A549 (cell line): Measurements from ENCODE around the gene TCERG1L. TPM values are rescaled to one million over a fixed set of nuclear protein-coding genes. Genes with fewer than 3 reads are reported as not detected.
"Not testable (repeated sequence)": the region's sequence is repeated elsewhere in the genome, so short reads cannot be mapped to it uniquely, and the experiment has no call there.

Experiments used
- ATAC-seq, 2 experiments: fragments of 200-7000 bp in 1 of 2; fragments of >200 bp in 1 of 2; cut with Nextera tagmentation in 1 of 2; cut with Tn5 transposase in 1 of 2; 3 replicates each; pipeline versions ENCODE4 v1.8.0 to v1.9.1; 2018 to 2020; ENCODE audit warnings: mild to moderate bottlenecking in 1 of 2, moderate library complexity in 1 of 2
- CTCF ChIA-PET: fragments of 300-600 bp; sonication (Branson Sonifier 250); formaldehyde crosslinking; extraction: SDS; loops from one replicate; lab custom pipeline; 2021; ENCODE audit warnings: antibody characterized with exemption, inconsistent platforms; lab: Yijun Ruan, JAX
- POLR2A ChIA-PET: fragments of 350-600 bp; formaldehyde crosslinking; extraction: SDS; loops from one replicate; lab custom pipeline; 2021; ENCODE audit warnings: antibody characterized with exemption, inconsistent platforms; lab: Yijun Ruan, JAX
- DNase-seq, 2 experiments: peaks; one replicate each; pipeline versions ENCODE4 v3.0.0 to v3.0.0-alpha.2; 2011 to 2016; ENCODE audit warnings: low read depth in 1 of 2, low spot score in 1 of 2
- FAIRE-seq: peaks from 2 replicates; lab custom pipeline; 2011; peaks lifted over from hg19 to GRCh38; lab: Jason Lieb, UNC
- H3K27ac ChIP-seq, 2 experiments: fragments of >200 bp; sonication (Bioruptor Twin); formaldehyde crosslinking; 3 replicates each; pipeline ENCODE4 v1.5.1; 2016 to 2017
- H3K4me1 ChIP-seq: fragments of >200 bp; sonication (Bioruptor Twin); formaldehyde crosslinking; 3 replicates; pipeline ENCODE4 v1.6.1; 2016
- H3K4me2 ChIP-seq: fragments of >200 bp; sonication (Bioruptor Twin); formaldehyde crosslinking; 3 replicates; pipeline ENCODE4 v1.6.1; 2016
- H3K4me3 ChIP-seq: fragments of >200 bp; sonication (Bioruptor Twin); formaldehyde crosslinking; 3 replicates; pipeline ENCODE4 v1.5.1; 2016
- H3K9me3 ChIP-seq: fragments of >200 bp; sonication (Bioruptor Twin); formaldehyde crosslinking; 3 replicates; pipeline ENCODE4 v1.6.1; 2016
- BHLHE40 ChIP-seq: IDR thresholded peaks from 2 replicates; pipeline ENCODE4 v1.6.1; 2012; ENCODE audit warnings: low read depth, low read length, inconsistent platforms
- EHF ChIP-seq: fragments of 250-450 bp; sonication (Bioruptor Pico); IDR thresholded peaks from 2 replicates; pipeline ENCODE4 v1.5.0; 2020; ENCODE audit warnings: mild to moderate bottlenecking
- ELK1 ChIP-seq: fragments of 150-350 bp; IDR thresholded peaks from 2 replicates; pipeline ENCODE4 v1.6.1; 2014; ENCODE audit warnings: low read depth, mild to moderate bottlenecking, low read length
- ESRRA ChIP-seq: fragments of 150-350 bp; IDR thresholded peaks from 2 replicates; pipeline ENCODE4 v1.6.1; 2014; ENCODE audit warnings: mild to moderate bottlenecking, low read length, borderline replicate concordance
- FOSL2 ChIP-seq, 2 experiments: fragments of 450-650 bp in 1 of 2; fragments of >200 bp in 1 of 2; sonication (Bioruptor Twin) in 1 of 2; formaldehyde crosslinking; IDR thresholded peaks; 2 replicates each; pipeline versions ENCODE4 v1.5.0 to v1.6.1; 2016 to 2020; ENCODE audit warnings: mild to moderate bottlenecking in 1 of 2, moderate library complexity in 1 of 2
- HDAC2 ChIP-seq: fragments of 200-600 bp; sonication (generic); IDR thresholded peaks from 2 replicates; pipeline ENCODE4 v1.6.1; 2016
- HMGXB4 ChIP-seq: fragments of 250-450 bp; sonication (Bioruptor Pico); IDR thresholded peaks from 2 replicates; pipeline ENCODE4 v1.5.0; 2021; ENCODE audit warnings: mild to moderate bottlenecking, moderate library complexity, borderline replicate concordance
- HOXB13 ChIP-seq: fragments of 250-450 bp; sonication (Bioruptor Pico); IDR thresholded peaks from 2 replicates; pipeline ENCODE4 v1.5.0; 2020; ENCODE audit warnings: low read depth, mild to moderate bottlenecking, moderate library complexity
- KDM1A ChIP-seq: fragments of 200-600 bp; sonication (generic); IDR thresholded peaks from 2 replicates; pipeline ENCODE4 v1.6.1; 2016; ENCODE audit warnings: low read depth, mild to moderate bottlenecking
- MAX ChIP-seq: IDR thresholded peaks from 2 replicates; pipeline ENCODE4 v1.6.1; 2012
- NFE2L2 ChIP-seq: fragments of 150-350 bp; conservative IDR thresholded peaks from 2 replicates; pipeline ENCODE4 v1.6.1; 2014; ENCODE audit warnings: low read length
- NR3C1 ChIP-seq: fragments of >200 bp; sonication (Bioruptor Twin); formaldehyde crosslinking; IDR thresholded peaks from 3 replicates; pipeline ENCODE4 v1.6.1; 2017
- RAD21 ChIP-seq, 2 experiments: fragments of >200 bp in 1 of 2; sonication (Bioruptor Twin) in 1 of 2; formaldehyde crosslinking in 1 of 2; IDR thresholded peaks in 1 of 2; conservative IDR thresholded peaks in 1 of 2; 2 replicates in 1 of 2; 3 replicates in 1 of 2; pipeline ENCODE4 v1.6.1; 2012 to 2018; ENCODE audit warnings: inconsistent platforms in 1 of 2
- RARB ChIP-seq: fragments of 250-450 bp; sonication (Bioruptor Pico); IDR thresholded peaks from 2 replicates; pipeline ENCODE4 v1.8.0; 2021; ENCODE audit warnings: mild to moderate bottlenecking, moderate library complexity
- REST ChIP-seq: fragments of 200-600 bp; sonication (generic); IDR thresholded peaks from 2 replicates; pipeline ENCODE4 v1.6.1; 2016; ENCODE audit warnings: antibody characterized with exemption, mild to moderate bottlenecking, moderate library complexity
- RFX5 ChIP-seq: fragments of 450-650 bp; IDR thresholded peaks from 2 replicates; pipeline ENCODE4 v1.7.1; 2014; ENCODE audit warnings: antibody characterized with exemption, mild to moderate bottlenecking, moderate library complexity
- ZC3H11A ChIP-seq: fragments of 450-650 bp; IDR thresholded peaks from 2 replicates; pipeline ENCODE4 v1.6.1; 2014; ENCODE audit warnings: antibody characterized with exemption, mild to moderate bottlenecking
- WGBS: methylation state at CpG from one replicate; pipeline ENCODE4 v1.1.6; 2017; ENCODE audit errors: missing lambda C conversion rate; 5-methylcytosine and 5-hydroxymethylcytosine counted together
- polyA plus RNA-seq, 4 experiments: library from polyadenylated mRNA; depleted of rRNA in 3 of 4; stranded (reverse); fragments of >200 nt; fragmentation: RNase III in 1 of 4; extraction: RNeasy Plus Mini Kit Qiagen cat#74134 plus additional on column Dnase treatment in 1 of 4; gene quantifications; 2 replicates in 3 of 4; 3 replicates in 1 of 4; pipeline ENCODE4 v1.2.3, GENCODE V29; 2011 to 2017

The TCERG1L gene
- polyA plus RNA-seq, 2 of the 4 experiments (the other 2 are of a cell fraction) = not detected

GRCh38 chr10:131323880-131324279 is 12.4 kb upstream of the TCERG1L start:
- CTCF ChIA-PET = no interaction called here
- no peak for TF ChIP-seq RFX5
- no peak for TF ChIP-seq HMGXB4 (CRISPR knock-in tag)
- TF ChIP-seq HOXB13 = no peak
- TF ChIP-seq RARB (CRISPR knock-in tag) = no peak
- TF ChIP-seq ELK1 = no peak
- TF ChIP-seq RAD21 (conservative IDR thresholded peaks at IDR 0.05 in 1 of 2, IDR thresholded peaks at IDR 0.05 in 1 of 2) = no peak
- TF ChIP-seq BHLHE40 = no peak
- TF ChIP-seq MAX = no peak
- TF ChIP-seq NFE2L2 = no peak
- no peak for TF ChIP-seq EHF (CRISPR knock-in tag)
- TF ChIP-seq ESRRA = no peak
- TF ChIP-seq REST = no peak
- no peak for TF ChIP-seq HDAC2
- TF ChIP-seq NR3C1 = no peak
- no peak for TF ChIP-seq FOSL2 (IDR thresholded peaks at IDR 0.05)
- TF ChIP-seq FOSL2 (CRISPR knock-in tag; IDR thresholded peaks at IDR 0.05) = no peak
- TF ChIP-seq, all 56 proteins: peak for 0
- no peak for DNase-seq
- H3K4me2 ChIP-seq = no peak overlapping the region
- FAIRE-seq = no peak
- H3K4me3 ChIP-seq = no peak overlapping the region
- 11% methylated on average over 10 of the region's 12 CpGs for WGBS
- POLR2A ChIA-PET = no interaction called here
- H3K4me1 ChIP-seq = no peaks in the 10 kb centered on the region
- H3K27ac ChIP-seq = no peak overlapping the region
- no peak for ATAC-seq
- no peaks in the 10 kb centered on the region for H3K9me3 ChIP-seq

- no peaks in the 10 kb centered on the region for H3K9me3 ChIP-seq
- no peak for TF ChIP-seq ZC3H11A
- no peak for TF ChIP-seq KDM1A
- ChIA-PET POLR2A (no interaction called here), CTCF (no interaction called here)
- ATAC-seq (no peak), FAIRE-seq (no peak), DNase-seq (no peak)
- H3K4me3 ChIP-seq = no peak overlapping the region
- WGBS = 2% methylated on average over 2 of the region's 2 CpGs
- no peak overlapping the region for H3K4me2 ChIP-seq
- no peak overlapping the region for H3K27ac ChIP-seq
- H3K4me1 ChIP-seq = no peaks in the 10 kb centered on the region
These were observed 11.5 kb upstream of the TCERG1L start for GRCh38 chr10:131323025-131323424.

GRCh38 chr10:131322575-131322974 is 11.1 kb upstream of the TCERG1L start:
- H3K9me3 ChIP-seq, FAIRE-seq, H3K4me1 ChIP-seq, H3K4me3 ChIP-seq, DNase-seq, ATAC-seq, POLR2A ChIA-PET, CTCF ChIA-PET, H3K27ac ChIP-seq, H3K4me2 ChIP-seq: not testable (repeated sequence)
- WGBS = 0% methylated on average over 6 of the region's 19 CpGs
